AG08395 (cell line): ENCODE measurements around the gene XPNPEP1.
A peak's percentile ranks its signal among the peaks of the same experiment; 100 is the strongest.

ENCODE experiments used
- DNase-seq: peaks from one replicate; pipeline ENCODE4 v3.0.0; 2012; ENCODE audit warnings: mixed read lengths, low spot score

Gene XPNPEP1

DNA sequence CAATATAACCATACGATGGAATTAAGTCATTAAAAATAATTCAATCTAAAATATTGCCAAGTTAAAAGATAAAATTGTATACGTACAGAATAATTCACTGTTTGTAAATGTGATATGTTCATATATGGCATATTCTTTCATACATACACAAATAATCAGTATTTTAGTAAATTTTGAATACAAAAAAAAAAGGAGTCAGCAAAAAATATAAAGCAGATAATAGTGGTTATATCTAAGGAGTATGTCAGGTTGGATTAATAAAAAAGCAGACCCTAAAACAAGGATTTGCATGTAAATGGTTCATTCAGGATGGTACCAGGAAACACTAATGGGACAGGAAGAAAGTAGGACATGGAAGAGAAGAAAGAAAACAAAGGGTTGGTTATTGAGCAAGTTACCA is 59.5 kb downstream of the XPNPEP1 start:
- no peak for DNase-seq

DNA sequence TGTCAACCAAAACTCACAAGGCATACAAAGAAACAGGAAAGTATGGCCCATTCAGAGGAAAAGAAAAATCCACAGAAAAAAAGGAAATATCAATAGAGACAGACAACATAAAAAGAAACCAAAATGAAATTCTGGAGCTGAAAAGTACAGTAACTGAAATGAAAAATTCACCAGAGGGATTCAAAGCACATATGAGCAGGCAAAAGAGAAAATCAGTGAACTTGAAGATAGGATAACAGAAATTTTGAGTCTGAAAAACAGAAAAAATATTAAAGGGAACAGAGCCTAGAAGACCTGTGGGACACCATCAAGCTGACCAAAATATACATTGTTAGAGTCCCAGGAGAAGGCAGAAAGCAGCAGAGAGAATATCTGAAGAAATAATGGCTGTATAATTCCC is 60.6 kb downstream of the XPNPEP1 start:
- DNase-seq: no peak

DNA sequence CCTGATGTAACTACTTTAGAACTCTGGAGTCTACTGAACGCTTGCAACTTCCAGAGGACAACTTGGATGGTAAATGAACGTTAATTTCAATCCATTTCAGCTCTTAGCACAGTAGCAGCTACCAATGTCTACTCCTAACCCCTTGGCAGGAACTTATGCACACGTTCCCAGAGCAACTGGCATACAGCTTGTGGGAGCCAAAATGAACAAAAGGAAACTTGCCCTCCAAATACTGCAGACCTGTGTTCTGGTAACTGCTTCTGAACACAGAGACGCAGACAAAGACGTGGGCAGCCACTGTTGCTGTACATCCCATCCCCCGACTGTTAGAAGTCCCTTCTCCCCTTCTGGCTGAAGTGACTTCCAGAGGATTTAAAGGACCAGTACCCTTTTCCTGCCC is 61.3 kb downstream of the XPNPEP1 start:
- DNase-seq: no peak

DNA sequence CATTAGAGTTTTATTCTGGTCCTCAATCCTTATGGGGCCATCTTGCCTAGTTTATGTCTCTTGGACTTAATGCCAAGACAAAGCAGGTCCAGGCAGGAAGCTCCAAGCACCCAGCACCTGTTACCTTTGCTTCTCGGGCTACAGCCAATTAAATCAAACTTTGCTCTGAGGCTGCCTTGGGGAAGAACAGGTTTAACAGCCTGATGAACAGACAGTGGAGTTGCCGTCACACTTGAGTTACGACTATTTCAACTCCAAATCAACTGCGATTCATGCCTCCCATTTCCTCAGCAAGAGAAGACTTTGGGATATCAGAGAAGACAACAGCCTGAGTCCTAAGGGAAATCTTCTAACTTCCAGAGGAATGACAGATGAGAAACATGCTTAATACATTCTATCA is 62.2 kb downstream of the XPNPEP1 start:
- no peak for DNase-seq

DNA sequence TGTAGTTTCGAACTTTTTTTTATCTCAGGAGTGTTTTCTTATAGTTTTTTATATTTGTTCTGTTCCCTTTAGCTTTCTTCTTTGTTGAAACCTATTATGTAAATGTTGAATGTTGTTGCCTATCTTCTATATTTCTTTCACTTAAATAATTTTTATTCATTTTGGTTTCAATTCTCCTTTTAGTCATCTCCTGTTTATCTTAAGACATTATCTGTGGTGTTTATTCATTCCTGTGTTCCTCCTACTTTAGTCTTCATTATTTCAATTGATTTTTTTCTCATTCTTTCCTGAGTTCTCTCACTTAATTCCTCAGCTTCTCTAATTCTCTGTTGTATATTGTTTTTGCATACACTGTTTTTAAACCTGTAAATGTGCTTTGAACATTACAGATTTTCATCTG is 64.1 kb downstream of the XPNPEP1 start:
- DNase-seq: no peak

DNA sequence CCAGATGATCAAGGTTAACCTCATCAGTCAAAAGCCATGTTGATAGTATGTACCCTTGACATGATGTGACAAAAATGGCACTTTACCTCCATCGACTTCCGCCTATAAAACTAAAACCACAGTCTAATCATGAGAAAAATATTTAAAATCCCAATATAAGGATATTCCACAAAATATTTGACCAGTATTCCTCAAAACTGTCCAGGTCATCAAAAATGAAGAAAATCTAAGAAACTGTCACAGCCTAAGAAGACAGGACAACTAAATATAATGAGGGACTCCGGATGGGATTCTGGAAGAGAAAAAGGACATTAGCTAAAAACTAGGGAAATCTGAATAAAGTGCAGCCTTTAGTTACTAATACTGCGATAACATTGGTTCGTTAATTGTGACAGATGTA is 67.6 kb downstream of the XPNPEP1 start:
- no peak for DNase-seq

DNA sequence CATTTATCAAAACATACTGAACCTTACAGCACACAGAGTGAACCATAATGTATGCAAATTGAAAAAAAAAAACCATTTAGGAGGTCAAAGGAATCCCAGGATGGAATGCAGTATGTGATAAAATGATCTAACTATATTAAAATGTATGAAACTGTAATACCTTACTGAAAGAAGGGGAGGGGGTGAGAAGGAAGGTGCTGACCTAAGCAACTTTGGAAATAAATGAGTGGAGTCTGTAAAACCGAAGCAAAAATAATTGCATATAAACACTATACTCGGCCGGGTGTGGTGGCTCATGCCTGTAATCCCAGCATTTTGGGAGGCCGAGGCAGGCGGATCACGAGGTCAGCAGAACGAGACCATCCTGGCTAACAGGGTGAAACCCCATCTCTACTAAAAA is 69.4 kb downstream of the XPNPEP1 start:
- no peak for DNase-seq

DNA sequence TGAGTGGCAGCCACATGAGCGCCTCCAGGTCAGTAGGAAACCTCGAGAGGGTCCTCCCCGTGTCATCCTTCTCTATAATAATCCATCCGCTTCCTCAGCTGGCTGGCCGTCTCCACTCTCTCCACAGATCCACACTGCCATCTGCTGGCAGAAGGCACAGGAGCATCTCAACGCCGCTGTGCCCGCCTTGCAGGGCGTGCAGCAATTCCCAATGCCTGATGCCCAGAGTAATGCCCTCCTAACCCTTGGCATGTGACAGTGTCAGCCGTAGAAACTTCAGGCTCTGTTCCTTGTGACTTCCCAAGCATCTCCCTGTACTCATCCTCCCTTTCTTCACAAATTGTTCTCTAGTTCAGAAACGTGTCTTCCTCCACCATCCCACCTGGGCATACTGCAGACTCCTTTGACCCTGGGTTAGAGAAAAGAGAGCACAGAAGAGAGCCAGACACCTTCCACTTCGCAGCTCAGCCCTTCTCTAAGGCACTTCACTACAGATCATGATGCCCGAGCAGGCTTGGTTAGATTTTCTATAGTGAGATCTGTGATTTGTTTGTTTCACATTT is 70.8 kb downstream of the XPNPEP1 start:
- DNase-seq: peak; percentile 89

DNA sequence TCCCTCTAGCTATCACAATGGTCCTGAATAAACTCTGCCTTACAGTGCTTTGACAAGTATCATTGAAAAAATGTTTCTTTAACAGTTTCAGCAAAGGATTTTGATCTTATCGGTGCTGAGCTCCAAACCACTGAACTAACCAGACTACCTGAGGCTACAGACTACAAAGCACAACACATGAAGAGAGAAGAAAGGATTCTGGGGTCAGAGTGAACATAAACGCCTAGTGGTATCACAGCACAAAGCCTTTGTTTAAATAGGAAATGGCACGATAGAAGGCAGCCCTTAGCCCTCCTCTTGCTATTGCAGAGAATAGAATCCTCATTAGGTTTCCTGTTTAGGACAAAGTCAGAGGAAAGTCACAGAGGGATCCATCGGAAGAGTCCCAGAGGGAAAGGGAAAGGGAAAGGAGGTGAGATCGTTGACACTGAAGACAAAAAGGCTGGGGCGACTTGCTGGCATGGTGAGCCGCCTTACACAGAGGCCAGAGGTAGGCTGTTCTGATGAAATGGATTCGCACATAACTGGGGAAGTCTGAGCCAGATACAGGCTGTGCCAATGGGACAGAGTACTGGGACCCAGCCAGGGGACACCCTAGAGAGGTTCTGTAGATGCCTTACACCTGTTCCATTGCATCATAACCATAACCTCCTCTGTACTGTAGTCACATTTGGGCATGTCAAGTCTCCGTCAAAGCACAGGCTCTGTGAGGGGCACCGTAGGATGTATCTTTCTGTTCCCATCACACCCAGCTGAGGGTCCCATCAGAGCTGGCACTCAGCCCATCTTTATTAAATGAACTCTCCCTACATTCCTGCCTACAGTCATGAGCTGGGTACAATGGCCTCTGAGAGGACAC is 71.5 kb downstream of the XPNPEP1 start:
- no peak for DNase-seq

DNA sequence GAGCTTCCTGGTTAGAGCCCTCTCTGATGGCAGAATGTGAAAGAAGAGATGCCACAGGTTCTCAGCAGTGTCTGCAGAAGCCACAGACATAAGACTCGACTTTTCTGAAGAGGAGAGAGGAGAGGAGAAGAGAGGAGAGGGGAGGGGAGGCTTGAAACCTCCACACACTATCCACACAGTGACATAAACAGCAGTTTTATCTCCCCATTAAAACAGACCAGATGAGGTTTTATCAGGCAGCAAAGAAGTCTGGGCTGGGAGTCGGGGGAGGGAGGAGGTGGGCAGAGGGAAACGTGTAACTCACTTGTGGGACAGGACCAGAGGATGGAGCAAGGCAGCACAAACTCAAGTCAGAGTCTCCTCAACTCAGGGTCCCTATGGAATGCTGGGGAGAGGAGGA is 76.5 kb downstream of the XPNPEP1 start:
- DNase-seq: no peak

DNA sequence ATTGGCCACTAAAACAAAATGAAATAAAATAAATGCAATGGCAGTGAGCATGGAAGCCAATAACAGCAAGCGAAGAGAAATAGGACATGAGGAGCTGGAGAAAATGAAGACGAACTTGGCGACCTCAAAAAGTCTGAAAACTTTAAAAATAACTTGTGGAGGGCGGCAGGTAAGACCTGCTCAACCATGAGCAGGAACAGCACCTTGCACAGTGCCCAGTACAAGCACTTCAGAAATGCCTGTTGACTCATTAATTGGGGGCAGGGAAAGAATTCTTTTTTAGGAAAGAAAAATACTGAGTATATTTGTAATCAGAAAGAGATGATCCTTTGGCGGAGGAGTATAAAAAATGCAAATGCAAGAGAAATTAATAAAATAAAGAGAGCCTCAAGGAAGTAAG is 78.0 kb downstream of the XPNPEP1 start:
- no peak for DNase-seq

DNA sequence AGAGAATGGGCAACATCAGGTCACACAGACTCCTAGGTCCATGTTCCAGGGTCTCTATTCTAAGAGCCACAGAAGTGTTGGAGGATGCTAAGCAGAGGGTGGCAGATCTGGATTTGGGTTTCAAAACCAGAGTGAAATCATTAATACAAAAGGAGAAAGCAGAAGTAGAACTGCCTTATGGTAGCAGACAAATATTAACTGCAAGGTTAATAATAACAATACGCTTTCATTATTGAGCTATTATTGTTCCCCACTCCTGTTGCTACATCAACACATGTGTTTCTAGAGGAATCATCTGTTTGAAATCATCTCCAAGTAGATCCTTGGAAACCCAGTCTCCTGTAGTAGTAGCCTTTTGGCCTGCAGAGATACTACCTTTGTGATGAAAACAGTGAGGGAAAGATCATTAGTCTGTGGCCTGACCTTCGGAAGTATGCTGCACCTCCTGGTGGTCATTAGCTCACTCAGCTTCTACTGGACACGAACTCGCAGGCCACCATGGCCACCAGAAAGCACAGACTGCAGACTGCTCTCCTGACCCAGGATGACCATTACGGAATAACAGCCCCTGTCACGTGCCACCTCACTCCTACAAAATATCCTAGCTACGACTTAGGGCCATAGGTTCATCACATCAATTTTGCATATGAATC is 84.6 kb downstream of the XPNPEP1 start:
- no peak for DNase-seq

DNA sequence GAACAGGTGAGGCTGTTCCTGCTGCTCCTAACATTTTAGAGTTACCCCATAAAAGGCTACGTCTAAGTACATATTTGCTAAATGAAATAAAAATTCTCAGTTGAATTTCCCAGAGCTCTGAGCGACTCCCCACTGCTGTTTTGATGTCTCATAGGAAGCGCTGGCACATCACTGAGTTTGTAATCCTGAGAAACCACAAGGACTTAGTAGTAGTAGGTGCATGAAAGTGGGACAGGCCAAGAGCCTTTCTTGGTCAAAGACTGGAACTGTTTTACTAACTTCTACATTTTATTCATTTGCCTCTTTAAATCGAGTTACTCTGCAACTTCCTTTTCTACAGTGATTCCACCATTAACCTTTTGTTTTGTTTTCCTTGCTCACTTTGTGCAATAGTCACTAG is 85.9 kb downstream of the XPNPEP1 start:
- no peak for DNase-seq

DNA sequence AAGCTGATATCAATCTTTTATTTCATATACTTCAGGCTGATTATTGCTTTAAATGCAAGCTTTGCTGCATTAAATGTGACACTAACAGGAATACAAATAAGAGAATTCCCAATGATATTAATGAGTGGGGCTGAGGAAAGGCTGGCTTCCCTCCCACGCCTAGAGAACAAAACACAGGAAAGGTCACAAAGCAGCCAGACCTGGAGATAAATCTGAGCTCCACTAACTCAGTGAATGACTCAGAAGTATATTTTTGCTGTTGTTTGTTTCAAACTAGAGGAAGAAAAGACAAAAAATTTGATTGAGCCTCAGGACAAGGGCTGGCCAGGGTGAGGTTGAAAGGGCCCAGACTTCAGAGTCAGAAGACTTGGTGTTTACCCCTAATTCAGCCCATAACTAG is 88.1 kb downstream of the XPNPEP1 start:
- DNase-seq: no peak

DNA sequence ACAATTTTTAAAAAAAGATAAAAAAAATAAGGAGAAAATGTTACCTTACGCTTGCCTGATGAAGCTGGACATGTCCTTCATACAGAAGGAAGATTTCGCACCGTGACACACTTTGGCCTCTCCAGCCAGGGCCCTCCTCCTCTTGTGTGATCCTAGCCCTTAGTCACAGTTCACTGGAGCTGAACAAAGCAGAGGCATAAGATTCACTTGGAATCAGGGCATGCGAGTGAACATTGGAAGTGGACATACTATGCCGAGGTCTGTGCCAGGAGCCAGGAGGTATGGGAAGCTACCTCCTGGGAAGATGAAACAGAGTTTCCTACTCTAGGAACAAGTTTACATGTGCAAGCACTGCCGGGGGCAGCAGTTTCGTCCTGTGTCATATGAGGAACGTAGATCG is 91.5 kb downstream of the XPNPEP1 start:
- no peak for DNase-seq

DNA sequence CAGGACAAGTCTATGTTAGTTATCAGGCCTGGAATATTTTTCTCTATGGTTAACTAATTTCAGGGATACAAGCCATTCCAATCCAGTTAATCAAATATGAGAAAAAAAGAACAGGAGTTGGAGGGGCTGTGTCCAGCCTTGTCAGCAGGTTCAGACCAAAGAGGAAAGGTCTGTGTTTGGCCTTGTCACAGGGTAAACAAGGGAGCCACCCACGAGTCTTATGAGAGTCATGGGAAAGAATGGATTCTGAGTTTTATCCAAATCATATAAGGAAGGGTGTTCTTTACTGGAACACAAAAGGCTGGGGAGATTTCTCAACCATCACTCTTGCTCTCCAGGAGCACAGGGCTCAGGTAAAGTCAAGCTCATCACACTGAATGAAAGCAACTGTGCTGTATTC is 99.1 kb downstream of the XPNPEP1 start:
- DNase-seq: no peak

DNA sequence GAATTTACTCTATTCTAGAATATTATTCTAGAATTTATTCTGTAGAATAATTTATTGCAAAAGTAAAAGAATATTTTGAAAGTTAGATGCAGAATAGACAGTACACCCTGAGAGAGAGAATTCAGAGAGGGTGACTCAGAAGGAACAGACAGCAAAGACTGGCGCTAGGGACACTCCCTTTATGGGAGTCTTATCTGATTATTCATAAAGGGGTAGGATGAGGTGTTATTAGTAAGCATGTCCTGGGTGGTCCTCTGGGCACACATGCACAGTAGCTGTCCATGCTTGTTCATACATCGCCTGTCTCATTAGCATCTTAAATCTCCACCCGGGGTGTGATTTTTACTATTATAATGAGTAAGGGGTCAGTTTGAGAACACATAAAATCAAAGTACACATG is 100.1 kb downstream of the XPNPEP1 start:
- no peak for DNase-seq

DNA sequence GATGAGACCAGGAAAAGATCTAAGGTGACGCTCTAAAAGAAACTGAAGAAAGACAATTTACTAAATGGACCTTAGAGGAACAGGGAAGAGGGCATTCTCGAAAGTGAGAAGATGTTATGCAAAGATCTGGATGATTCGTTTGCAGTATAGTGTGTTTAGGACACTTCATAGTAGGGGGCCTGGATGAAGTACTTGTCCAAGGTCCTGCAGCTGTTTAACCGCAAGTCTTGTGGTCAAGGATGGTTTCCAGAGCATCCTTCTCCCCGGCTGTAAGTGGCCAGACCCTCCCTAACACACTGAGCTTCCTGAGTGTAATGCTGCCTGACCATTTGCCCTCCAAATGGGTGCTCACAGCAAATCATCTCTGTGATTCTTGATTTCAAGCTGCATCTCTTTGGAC is 101.6 kb downstream of the XPNPEP1 start:
- DNase-seq: no peak

DNA sequence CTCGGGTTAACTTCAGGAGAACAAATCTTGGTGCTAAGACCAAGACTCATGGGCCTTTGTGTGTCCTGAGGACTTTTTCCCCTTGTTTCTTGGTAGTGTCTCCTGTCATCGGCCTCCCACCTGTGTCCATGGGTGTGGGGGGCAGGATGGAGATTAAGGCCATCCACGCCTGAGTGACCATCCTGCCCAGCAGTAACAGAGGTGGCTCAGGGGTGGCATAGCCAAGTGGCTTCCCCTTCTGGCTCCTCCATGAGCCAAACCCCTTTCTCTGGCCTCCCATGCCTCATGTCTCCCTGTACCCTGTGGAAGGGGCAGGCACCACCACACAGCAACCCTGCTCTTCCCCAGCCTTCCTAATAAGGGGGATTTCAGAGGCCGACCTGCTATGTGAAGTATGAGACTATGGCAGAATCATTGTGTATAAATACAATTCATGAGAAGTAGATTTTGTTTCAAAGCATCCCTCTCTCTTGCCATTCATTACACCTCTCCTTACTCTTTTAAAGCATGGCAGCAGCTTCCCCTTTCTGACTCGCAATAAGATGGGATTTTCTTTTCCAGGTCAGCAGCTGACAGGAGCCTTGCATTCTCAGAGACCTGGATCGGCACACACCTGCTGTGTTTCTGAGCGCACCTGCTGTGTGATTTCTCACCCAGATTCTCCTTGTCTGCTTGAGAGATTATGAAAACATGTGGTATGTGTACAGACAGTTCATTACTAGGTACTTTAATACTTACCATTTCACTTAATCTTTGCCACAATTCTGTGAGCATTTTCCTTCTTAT is 102.5 kb downstream of the XPNPEP1 start:
- no peak for DNase-seq

DNA sequence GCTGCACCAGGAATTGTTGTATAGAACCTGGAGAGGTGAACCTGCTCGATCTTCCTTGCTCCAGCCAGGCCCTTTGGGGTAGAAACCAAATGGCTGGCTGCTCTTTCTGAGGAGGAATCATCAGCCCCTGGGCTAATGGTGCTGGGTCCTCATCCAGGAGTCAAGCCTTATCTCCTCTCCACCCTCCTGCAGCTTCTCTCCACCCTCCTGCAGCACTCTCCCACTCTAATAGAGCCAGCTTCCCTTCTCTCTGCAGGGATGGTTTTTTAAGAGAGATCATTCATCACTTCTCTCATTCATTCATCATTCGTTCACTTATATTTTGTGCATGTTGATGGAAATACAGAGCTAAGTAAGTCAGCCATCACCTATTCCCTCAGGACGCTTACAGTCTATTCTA is 103.5 kb downstream of the XPNPEP1 start:
- no peak for DNase-seq
